NCI-H146 (cell line): ENCODE results near the gene GOLT1A.

Source experiments
- DNase-seq: peaks from one replicate; lab custom pipeline; 2025; lab: John Stamatoyannopoulos, UW

The GOLT1A gene

DNA sequence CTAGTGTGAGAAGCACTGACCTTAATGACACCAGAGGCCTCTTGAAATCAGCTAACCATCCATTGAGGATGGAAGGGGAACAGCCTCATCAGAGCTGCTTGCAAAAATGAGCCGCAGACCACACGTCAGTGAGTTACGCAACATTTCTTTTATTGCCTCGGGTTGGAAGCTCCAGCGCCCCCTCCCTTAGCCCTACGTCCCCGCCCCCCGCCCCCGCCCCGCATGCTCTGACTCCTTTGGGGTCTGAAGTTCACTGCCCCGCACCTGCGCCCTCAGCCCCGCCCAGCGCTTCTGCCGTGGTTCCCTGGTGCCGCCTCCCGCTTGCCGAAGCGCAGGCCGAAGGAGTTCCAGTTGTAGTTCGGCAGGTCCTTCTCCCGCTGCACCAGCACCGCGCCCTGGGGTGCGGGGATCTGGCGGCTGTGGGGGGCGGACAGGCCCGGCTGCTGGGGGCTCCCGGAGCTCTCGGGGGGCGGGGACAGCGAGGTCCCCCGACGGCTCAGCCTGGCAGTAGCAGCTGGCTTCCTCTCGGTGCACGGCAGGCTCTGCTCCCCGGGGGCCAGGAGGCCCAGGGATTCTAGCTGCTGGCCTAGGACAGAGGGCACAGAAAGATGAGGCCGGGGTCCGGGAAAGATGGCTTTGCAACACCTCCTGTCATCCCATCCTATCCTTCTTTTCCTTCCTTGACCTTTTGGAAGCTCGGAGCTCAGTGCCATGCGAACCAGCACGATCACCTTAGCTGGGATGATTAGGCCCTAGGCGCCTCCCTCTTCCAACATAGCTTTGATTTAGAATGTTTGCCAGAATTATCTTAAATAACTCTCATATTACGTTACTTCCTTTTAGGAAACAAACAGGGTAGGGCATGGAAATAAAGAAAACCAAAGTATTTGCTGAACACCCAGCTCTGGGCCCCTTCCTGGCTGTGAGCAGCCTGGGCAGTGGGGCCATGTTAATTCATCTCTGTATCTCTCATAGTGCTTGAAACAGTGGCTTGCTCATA is 23.3 kb downstream of the GOLT1A start:
- DNase-seq = peak; percentile 43

DNA sequence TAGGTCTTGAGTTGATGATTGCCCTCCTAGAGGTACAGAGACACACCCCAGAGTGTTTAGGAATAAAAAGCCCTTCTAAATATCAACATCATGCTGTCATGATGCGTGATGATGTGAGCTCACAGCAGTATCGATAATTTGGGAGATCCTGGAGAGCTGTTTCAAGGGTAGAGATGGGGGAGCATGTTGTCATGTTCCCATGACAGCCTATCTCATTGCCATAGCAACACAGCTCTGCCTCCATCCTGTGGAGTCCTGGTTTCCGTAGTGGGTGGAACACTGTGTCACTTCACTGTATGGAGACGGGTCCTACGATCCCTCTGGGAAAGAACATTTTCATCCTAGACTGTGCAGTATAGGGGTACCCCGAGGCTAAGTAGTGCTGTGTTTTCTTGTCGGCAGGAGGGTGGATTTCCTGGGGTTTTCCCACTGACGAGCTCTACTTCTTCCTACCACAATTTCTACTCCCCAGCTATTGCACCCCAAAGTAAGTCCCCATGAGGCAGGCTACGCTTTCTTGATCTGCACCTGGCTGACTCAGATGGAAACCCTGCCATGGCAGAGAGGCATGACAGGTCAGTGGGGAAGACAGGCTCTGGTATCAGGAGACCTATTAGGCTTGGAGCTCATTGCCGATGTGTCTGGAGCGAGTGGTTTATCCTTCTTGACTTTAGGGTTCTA is 24.7 kb downstream of the GOLT1A start:
- DNase-seq = no peak

DNA sequence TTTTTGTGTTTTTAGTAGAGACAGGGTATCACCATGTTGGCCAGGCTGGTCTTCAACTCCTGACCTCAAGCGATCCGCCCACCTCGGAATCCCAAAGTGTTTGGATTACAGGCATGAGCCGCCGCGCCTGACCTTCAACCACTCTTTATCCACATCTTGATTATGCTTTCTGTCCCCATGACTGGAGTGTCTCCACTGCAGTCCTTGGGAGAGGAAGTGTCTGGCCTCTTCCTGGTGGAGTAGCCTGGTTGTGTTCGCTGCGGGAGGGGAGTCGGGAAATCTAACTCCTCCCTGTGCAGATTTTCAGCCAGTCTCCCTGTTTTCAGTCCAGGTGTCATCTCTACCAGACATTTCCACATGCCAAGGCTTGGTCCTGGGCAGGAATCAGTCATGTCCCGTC is 27.2 kb downstream of the GOLT1A start:
- DNase-seq = no peak

DNA sequence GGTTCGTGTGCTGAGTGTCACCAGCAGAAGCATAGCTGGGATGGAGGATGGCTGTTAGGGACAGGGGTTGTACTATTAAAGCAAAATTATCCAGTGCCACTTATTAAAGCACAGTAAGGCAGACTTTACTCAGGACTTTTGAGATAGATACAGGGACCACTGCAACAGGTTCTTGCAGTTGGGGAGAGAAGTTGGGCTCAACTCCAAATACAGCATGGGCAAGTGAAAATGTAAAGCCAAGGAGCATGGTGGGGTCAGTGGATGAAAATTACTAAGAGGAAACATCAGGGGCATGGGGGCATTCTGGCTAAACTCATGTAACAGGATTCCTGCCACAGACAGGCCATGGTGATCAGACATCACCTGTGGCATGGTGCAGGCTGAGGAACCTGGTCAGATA is 32.7 kb downstream of the GOLT1A start:
- no peak for DNase-seq

DNA sequence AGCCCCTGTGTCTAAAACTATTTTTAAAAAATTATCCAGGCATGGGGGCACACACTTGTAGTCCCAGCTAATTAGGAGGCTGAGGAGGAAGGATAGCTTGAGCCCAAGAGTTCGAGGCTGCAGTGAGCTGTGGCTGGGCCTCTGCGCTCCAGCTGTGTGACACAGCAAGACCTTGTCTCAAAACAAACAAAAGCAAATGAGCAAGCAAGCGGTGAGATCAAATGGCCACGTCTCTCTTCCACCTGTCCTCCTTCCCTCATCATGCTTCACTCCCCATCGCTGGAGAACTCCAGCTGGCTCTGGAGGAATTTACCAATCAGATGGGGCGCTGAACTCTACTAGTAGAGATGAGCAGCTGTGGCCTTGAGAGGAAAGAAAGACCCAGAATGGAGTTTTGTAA is 33.7 kb downstream of the GOLT1A start:
- peak; percentile 36 for DNase-seq

DNA sequence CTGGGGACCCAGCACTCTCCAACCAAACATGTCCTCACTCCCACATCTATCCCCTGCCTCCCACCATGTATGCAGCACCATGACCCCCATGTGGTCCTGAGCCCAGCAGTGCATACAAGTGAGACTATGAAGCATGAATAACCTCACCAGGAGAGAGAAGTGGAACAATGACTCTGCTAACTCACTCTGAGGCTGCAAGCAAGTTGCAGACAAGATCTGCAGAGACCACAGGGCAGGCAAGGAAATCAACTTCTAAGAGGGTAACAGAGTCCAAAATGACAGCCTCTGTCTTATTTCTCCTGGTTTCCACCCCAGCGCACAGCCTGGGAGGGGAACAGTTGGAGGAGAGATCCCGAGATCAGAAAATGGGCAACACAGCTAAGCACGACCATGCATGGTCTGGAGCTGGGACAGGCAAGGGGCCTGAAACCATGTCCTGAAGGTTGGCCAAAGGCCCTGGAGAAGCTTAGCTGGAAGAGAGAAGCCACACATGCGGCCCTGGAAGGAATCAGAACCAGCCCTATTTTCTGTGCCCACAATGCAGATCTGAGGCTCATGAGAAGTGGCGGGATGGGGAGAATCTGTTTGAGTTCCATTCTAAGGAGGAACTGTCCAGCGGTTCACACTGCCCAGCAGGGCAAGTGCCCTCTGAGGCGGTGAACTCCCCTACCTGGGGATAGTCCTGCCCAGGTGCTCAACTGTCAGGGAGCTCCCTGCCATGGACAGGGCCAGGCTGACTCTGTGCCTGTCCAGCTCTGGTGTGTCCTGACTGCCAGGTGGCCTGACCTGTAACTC is 35.1 kb downstream of the GOLT1A start:
- no peak for DNase-seq

DNA sequence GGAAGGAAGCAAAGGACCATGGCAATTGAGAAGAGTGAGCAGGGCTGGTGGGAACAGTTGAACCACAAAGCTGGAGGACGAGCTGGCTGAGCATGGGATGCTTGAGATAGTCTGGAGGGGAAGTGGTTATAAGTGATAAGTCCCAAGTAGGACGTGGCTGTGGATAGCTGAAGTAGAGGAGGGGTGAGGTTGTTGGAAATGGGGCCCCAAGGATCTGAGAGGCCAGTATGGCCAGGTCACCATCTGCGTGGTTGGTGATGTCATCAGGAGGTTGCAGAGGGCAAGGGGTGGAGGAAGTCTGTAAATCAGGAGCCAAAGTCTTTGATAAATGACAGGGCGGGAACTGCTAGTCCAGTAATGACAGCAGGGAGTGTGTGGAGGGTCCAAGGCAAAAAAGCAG is 36.7 kb downstream of the GOLT1A start:
- no peak for DNase-seq

DNA sequence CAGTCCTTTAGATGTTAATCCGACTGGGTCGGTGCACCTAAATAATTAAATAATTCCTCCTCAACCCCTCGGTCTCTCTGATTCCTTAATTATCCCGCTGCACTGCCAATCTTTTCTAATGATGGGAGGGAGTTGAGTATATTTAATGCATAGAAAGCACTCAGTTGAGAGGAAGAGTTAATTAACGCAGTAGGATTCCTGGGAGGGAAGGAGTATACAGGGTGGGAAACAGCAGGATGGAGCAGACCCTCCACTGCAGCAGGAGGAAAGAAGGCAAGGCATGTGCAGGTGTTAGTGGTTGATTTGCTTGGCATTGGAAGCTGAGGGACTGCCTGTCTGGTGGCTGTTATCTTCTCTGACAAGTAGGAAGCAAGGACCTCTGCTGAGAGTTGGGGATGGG is 37.7 kb downstream of the GOLT1A start:
- no peak for DNase-seq

DNA sequence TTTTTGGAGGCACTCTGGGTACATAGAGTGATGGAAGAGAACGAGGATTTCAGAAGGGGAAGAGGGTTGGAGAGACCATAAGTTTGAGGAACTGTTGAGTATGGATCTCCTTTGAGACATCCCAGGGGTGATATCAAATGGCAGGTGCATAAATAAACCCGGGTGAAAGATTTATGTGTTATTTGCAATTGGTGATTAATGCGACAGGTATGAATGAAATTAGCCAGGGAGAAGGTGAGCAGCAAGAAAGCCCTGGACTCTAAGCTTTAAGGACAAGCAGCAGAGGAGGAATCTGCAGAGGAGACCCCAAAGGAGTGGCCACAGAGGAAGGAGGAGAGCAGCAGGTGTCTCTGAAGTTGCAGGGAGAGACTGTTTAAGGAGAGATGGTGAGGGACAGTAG is 38.8 kb downstream of the GOLT1A start:
- no peak for DNase-seq

DNA sequence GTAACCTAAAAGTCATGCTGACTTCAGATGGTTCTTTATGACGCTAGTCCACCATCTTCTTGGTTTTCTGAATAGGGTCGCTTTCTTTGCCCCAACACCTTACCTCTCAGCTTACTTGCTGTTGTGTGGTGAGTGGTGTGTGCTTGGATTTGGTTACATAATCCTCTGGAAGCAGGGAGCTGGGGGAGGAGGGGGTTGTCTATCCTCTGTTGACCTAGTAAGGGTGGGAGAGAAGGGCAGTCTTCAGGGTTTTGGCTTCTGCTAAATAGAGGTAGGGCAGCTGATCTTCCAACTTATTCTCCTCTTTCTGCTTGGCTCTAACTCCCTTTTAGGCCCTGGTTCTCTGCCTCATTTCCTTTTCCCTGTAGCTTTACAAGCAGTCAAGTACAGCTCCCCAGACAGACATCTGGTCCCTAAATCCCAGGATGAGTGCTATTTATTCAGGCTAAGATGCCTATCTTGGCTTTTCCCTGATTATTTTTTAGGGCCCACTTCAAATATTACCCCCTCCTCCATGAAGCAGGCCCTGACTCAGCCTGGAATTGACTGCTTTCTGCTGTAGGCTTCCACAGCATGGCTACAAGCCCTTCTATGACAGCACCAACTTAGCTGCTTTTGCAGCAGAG is 41.3 kb downstream of the GOLT1A start:
- no peak for DNase-seq

DNA sequence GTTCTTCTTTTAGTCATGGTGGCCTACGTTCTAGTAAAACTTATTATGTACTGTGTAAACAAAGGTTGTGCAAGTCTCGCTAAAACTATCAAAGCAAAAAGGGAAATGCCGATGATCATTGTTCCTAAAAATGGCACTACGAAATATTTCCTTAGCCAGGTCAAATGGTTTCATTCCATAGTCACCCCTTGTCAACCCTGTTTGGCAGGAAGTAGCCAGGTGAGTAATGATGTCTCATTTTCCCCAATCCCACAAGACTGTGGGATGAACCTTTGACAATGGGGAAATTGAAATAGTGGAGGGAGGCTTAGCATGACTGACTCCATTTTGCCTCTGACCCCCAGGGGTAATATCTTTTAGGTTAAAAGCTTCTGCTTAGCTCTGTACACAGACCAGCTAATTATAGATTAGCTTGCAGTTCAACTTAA is 42.0 kb downstream of the GOLT1A start:
- DNase-seq = no peak

DNA sequence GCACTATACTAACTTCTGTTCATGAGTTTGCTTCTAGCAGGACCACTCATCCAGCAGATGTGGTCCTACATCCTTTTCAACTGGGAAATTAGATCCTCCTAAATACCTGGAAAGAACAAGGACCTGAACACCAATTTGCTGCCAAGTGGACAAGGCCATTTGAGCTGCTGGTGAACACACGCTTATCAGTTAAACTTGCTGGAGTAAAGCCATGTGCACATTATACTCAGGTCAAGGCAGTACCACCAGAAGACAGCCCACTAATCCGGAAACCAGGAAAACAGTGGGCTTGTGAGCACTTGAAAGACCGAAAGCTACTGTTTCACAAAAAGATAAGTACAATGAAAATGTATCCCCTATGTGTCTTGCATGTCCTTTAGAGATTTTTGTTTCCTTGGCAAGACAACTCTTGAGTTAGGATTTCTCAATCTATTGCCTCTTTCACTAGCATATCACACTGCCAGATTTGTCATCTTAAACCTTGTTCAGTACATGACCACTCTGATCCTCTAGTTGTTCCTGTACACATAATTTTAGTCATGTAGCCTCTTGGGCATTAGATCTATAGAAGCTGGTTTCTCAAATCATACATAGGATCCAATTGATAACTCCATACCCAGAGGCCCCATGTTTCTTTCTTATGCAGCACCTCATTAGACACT is 43.2 kb downstream of the GOLT1A start:
- no peak for DNase-seq

DNA sequence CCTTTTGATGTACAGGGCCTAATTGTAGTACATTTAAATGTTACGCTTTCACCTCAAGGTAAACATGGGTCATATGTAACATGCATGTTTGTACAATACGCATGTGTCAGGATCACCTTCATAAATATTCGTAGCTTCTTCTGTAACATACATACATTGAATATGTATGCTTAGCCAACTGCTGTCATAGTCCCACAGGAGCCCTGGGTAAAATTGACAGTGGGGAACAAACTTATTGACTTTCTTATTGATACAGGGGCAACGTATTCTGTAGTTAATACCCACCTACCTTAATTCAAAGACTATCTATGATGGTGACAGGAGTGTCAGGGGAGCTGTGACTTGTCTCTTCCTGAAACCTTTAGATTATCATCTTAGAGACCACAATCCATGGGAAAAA is 43.9 kb downstream of the GOLT1A start:
- no peak for DNase-seq

DNA sequence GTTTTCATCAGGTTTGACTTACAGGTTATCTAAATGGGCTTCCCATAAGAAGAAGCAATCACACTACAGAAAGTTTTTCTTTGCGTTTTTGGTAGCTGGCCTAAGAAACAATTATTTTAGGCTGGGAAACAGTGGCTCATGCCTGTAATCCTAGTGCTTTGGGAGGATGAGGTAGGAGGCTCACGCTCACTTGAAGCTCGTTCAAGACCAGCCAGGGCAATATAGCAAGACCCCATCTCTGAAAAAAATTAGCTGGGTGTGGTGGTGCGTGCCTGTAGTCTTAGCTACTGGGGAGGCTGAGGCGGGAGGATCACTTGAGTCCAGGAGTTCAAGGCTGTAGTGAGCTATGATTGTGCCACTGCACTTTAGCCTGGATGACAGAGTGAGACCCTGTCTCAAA is 46.1 kb downstream of the GOLT1A start:
- DNase-seq = no peak

DNA sequence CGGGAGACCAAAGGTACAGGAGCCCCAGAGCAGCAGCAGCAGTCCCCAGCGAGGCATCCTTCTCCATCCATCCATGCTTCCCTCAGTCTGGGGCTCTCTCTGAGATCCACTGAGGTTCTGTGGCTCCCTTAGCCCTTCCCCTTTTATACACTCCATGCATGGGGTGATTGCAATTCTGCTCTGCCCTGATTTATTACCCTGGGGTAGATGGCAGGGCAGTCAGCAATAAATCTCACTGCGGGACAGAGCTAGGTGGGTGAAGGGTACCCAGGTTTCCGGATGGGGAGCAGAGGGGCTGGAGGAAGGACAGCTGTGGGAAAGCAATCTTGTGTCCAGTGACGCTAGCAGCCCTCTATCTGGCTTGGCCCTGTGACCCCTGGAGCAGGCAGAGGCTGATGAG is 47.6 kb downstream of the GOLT1A start, which contains the start of gene REN:
TSS of gene REN (minus strand) at position 119 of the 400 bp plus-strand sequence. CDS start at position 75, 44 bp downstream.
- no peak for DNase-seq

DNA sequence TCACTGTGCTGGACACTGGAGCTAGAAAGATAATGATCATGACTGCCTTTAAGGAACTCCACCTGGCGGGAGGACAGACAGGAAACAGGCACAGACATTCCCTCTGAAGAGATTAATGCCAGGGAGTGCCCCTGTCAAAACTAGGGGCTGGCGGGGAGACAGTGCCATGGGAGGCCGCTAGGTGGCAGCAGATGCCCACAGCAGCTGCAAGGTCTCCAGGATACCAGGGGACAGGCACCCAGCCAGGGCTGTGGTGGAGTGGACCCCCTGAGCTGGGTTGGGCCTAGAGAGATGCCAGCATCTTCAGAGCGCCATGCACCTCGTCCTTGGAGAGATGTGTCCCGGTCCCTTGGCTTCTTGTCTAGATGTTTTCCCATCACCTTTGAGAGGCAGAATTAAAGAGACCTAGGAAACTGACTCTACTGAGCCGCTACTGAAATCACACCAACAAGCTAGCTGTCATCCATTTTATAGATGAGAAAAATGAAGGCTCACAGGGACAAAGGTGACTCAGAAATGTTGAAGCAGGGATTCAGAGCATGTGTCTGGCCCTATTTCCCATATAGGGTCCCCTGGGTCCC is 51.2 kb downstream of the GOLT1A start:
- peak; percentile 81 for DNase-seq

DNA sequence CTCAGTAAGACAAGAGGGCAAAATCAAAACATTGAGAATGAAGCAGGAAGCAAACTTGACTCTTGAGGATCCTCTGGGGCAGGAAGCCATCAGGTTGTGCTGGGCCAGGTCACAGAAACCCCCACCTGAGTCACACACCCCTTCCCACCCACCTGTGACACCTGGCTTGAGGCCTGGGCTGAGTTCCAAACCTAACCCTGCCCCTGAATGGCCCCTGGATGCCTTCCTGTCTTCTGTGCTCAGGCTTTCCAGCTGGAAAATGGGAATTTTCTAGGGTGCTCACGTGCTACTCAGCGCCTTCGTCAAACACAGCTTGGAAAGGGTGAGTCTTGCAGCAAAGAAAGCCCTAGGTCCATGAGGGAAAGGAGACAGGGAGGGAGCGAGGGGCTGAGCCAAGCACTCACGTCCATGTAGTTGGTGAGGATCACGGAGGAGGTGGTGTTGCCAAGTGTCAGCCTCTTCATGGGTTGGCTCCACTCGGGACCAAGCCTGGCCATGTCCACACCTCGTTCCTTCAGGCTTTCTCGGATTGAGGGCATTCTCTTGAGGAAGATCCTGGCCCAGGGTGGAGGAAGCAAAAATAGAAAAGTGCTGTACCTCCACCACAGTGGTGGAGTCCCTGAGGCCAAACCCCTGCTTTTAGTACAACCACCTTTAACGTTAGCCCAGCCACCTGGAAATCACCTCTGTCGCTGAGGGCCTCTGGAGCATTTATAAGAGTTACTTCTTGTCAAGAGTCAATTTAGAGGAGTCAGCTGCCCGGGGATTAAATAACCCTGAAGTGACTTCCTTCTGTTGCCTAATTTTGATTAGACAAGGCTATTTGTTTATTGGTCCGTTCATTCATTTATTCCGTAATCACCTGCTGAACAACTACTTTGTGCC is 51.9 kb downstream of the GOLT1A start:
- DNase-seq = no peak

DNA sequence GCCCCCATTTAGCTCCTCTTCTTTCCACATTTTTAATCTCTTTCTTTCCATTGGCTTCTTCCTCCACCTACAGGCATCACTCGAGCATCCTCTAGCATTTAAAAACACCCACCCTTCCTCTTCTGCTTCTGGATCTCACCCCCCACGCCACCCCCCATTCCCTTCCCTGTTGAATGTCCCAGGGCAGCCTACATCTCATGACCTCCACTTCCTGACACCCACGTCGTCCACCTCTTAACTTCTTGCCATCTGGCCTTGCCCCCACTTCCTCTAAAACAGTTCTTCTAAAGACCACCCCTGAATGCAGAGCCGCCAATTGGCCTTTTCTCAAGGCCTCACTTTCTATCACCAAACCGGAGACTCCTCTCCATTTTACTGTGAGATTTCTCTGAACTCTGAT is 55.8 kb downstream of the GOLT1A start:
- no peak for DNase-seq

DNA sequence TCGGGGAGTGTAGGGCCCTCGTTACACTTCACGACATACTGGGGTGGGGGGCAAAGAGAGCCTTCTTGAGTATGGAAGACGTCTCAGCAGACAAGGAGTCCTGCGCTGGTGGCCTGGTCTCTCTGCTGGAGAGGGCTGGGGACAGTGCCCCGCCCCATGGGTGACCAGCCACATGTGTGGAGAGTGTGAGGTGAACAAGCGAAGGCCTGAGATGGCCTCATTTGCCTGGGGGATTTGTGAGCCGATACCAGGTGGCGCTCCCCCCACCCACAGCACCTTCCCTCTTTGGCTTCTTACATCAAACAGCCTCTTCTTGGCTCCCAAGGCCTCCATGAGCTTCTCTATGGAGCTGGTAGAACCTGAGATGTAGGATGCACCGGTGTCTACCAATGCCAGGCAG is 57.9 kb downstream of the GOLT1A start:
- DNase-seq = no peak
